Measurements from ENCODE around the gene GAPDHS. TPM values are rescaled to one million over a fixed set of nuclear protein-coding genes. Genes with fewer than 3 reads are reported as not detected.

Gene GAPDHS
- total RNA-seq, 1 experiment from 2014 or later = not detected

- Histone ChIP-seq H3T11ph (ENCODE audit: low read length) (no peak overlapping the region), H2BK15ac (ENCODE audit: low read depth, low read length) (no peak overlapping the region), H3K56ac (ENCODE audit: insufficient read length, low read depth, low read length) (no peak overlapping the region), H2AFZ (ENCODE audit: low read length) (no peak overlapping the region), H3K23me2 (ENCODE audit: insufficient read length, low read depth, low read length, poor library complexity, severe bottlenecking) (peaks cover 3% of the 10 kb centered on the region), H3K9ac (ENCODE audit: extremely low read depth, insufficient read length, low read length) (no peak overlapping the region), H3K14ac (ENCODE audit: insufficient read depth, low read length) (no peak overlapping the region), H3K4ac (ENCODE audit: low read depth, low read length) (no peak overlapping the region), H3K23ac (ENCODE audit: insufficient read length, low read depth, low read length) (no peak overlapping the region), H3K4me2 (ENCODE audit: insufficient read depth, insufficient read length, low read length) (no peak overlapping the region), H2BK120ac (ENCODE audit: low read depth, low read length, poor library complexity, severe bottlenecking) (no peak overlapping the region), H3K18ac (ENCODE audit: insufficient read length, low read depth, low read length) (no peak overlapping the region), H4K20me1 (ENCODE audit: control insufficient read depth, insufficient read depth, insufficient read length) (no peaks in the 10 kb centered on the region), H4K8ac (replicated peaks; ENCODE audit: insufficient read length, low read depth, low read length) (no peak overlapping the region), H3K4me1 (ENCODE audit: insufficient read depth, low read length) (no peaks in the 10 kb centered on the region), H3K79me1 (ENCODE audit: insufficient read depth, low read depth, low read length, poor library complexity, severe bottlenecking) (no peaks in the 10 kb centered on the region), H2BK12ac (ENCODE audit: insufficient read length, low read depth, low read length) (no peak overlapping the region), H3K27ac (ENCODE audit: insufficient read length, low read depth, low read length) (no peak overlapping the region), H3K79me2 (ENCODE audit: insufficient read depth, low read length) (no peaks in the 10 kb centered on the region), H4K5ac (ENCODE audit: insufficient read length, low read depth, low read length) (no peak overlapping the region), H3K9me3 (ENCODE audit: control insufficient read depth, low read depth, low read length) (no peaks in the 10 kb centered on the region), H2BK20ac (ENCODE audit: low read depth, low read length, poor library complexity, severe bottlenecking) (no peak overlapping the region), H3K27me3 (ENCODE audit: insufficient read depth, low read length) (no peaks in the 10 kb centered on the region), H4K91ac (ENCODE audit: insufficient read length, low read depth, low read length) (no peak overlapping the region), H2AK5ac (ENCODE audit: insufficient read length, low read length) (no peak overlapping the region), H2BK5ac (ENCODE audit: insufficient read length, low read length) (no peak overlapping the region)
- TF ChIP-seq CTCF (conservative IDR thresholded peaks at IDR 0.05) = no peak
- no peak overlapping the region for H3K27ac Mint-ChIP-seq
- no peak overlapping the region for H3K4me3 Mint-ChIP-seq
- WGBS (ENCODE audit: extremely low coverage, insufficient read length, low lambda C conversion rate) = no CpG with 5 or more reads among the region's 19 CpGs
- DNase-seq = no peak
- peaks cover 20 to 24% of the 10 kb centered on the region in 2 experiments for H3K4me1 Mint-ChIP-seq
- no peaks in the 10 kb centered on the region for H3K9me3 Mint-ChIP-seq
- H3K27me3 Mint-ChIP-seq (ENCODE audit: low read depth) = peaks cover 76% of the 10 kb centered on the region
- no peaks in the 10 kb centered on the region; a peak in 2 of 7 replicates for H3K36me3 Mint-ChIP-seq (ENCODE audit: insufficient read depth in 1 of 3, low read depth in 3 of 3)
Observed at GRCh38 chr19:35529241-35530218, 3.7 kb upstream of the GAPDHS start.

Measured in H9 (cell line).